Measurements from ENCODE around the gene KCNB1. TPM values are rescaled to one million over a fixed set of nuclear protein-coding genes. Genes with fewer than 3 reads are reported as not detected.

Gene KCNB1
- total RNA-seq, 2 experiments from 2014 or later: not detected

GRCh38 chr20:49478754-49479689 is 3.4 kb downstream of the KCNB1 start:
- CTCF ChIA-PET: no interaction called here
- POLR2A ChIA-PET: no interaction called here

GRCh38 chr20:49478266-49478665 is 4.2 kb downstream of the KCNB1 start:
- POLR2A ChIA-PET: no interaction called here
- CTCF ChIA-PET: no interaction called here

GRCh38 chr20:49477200-49477599 is 5.3 kb downstream of the KCNB1 start:
- ChIA-PET CTCF (interaction anchor here (0.5 kb wide), 1 partner anchor 439 kb away, joined by 3 read pairs; no protein-coding TSS in a partner anchor), POLR2A (no interaction called here)

- ChIA-PET CTCF (interaction anchor here (1.3 to 2.3 kb wide), 2 partner anchors 8 to 15 kb away, joined by 3 to 8 read pairs; no protein-coding TSS in a partner anchor), POLR2A (interaction anchor here (0.9 kb wide), 1 partner anchor 9 kb away, joined by 3 read pairs; no protein-coding TSS in a partner anchor)
Measured at GRCh38 chr20:49476016-49476355, 6.5 kb downstream of the KCNB1 start.

- POLR2A ChIA-PET: interaction anchor here (0.9 kb wide), 1 partner anchor 9 kb away, joined by 3 read pairs; no protein-coding TSS in a partner anchor
- CTCF ChIA-PET: interaction anchor here (1.3 to 2.3 kb wide), 2 partner anchors 9 to 15 kb away, joined by 3 to 8 read pairs; no protein-coding TSS in a partner anchor
Measured at GRCh38 chr20:49475292-49476015, 7.0 kb downstream of the KCNB1 start.

- ChIA-PET CTCF (no interaction called here), POLR2A (no interaction called here)
Measured at GRCh38 chr20:49471397-49471796, 11.1 kb downstream of the KCNB1 start.

GRCh38 chr20:49470922-49471321 is 11.5 kb downstream of the KCNB1 start:
- ChIA-PET CTCF (no interaction called here), POLR2A (no interaction called here)

- ChIA-PET POLR2A (no interaction called here), CTCF (no interaction called here)
Measured at GRCh38 chr20:49469060-49469459, 13.4 kb downstream of the KCNB1 start.

GRCh38 chr20:49468412-49468811 is 14.1 kb downstream of the KCNB1 start:
- CTCF ChIA-PET: no interaction called here

GRCh38 chr20:49466114-49466912 is 16.2 kb downstream of the KCNB1 start:
- ChIA-PET POLR2A (no interaction called here), CTCF (interaction anchor here (1.2 kb wide), 1 partner anchor 18 kb away, joined by 4 read pairs; no protein-coding TSS in a partner anchor)

More at GRCh38 chr20:49468412-49468811, 14.1 kb downstream of the KCNB1 start:
- POLR2A ChIA-PET: no interaction called here

GRCh38 chr20:49464556-49464955 is 17.9 kb downstream of the KCNB1 start:
- ChIA-PET POLR2A (no interaction called here), CTCF (interaction anchor here (0.6 kb wide), 1 partner anchor 38 kb away, joined by 3 read pairs; no protein-coding TSS in a partner anchor)

- ChIA-PET POLR2A (no interaction called here), CTCF (interaction anchor here (1.2 kb wide), 1 partner anchor 21 kb away, joined by 3 read pairs; no protein-coding TSS in a partner anchor)
Measured at GRCh38 chr20:49462626-49463025, 19.8 kb downstream of the KCNB1 start.

- POLR2A ChIA-PET: no interaction called here
- CTCF ChIA-PET: interaction anchor here (1.2 kb wide), 1 partner anchor 22 kb away, joined by 3 read pairs; no protein-coding TSS in a partner anchor
Measured at GRCh38 chr20:49461894-49462620, 20.4 kb downstream of the KCNB1 start.

GRCh38 chr20:49460916-49461315 is 21.6 kb downstream of the KCNB1 start:
- CTCF ChIA-PET: interaction anchor here (0.7 kb wide), 1 partner anchor 14 kb away, joined by 3 read pairs; no protein-coding TSS in a partner anchor
- POLR2A ChIA-PET: no interaction called here

GRCh38 chr20:49460131-49460530 is 22.3 kb downstream of the KCNB1 start:
- CTCF ChIA-PET: no interaction called here
- POLR2A ChIA-PET: no interaction called here

- POLR2A ChIA-PET: no interaction called here
- CTCF ChIA-PET: no interaction called here
Measured at GRCh38 chr20:49459684-49460083, 22.8 kb downstream of the KCNB1 start.

GRCh38 chr20:49457444-49457843 is 25.0 kb downstream of the KCNB1 start:
- POLR2A ChIA-PET: no interaction called here
- CTCF ChIA-PET: no interaction called here

GRCh38 chr20:49456646-49457045 is 25.8 kb downstream of the KCNB1 start:
- ChIA-PET CTCF (interaction anchor here (0.6 kb wide), 1 partner anchor 49 kb away, joined by 3 read pairs; no protein-coding TSS in a partner anchor), POLR2A (no interaction called here)

GRCh38 chr20:49455691-49456090 is 26.8 kb downstream of the KCNB1 start:
- POLR2A ChIA-PET: no interaction called here

More at GRCh38 chr20:49455691-49456090, 26.8 kb downstream of the KCNB1 start:
- CTCF ChIA-PET: no interaction called here

Measured in activated CD8-positive, alpha-beta memory T cell treated with anti-CD3 and anti-CD28 coated beads for 36 hours (primary cell).